ENCODE results near the gene OTOR. TPM values are rescaled to one million over a fixed set of nuclear protein-coding genes. Genes with fewer than 3 reads are reported as not detected.

The OTOR gene
- total RNA-seq, 1 donor from 2014 or later, result not detected

GRCh38 chr20:16761305-16761829, 13.2 kb downstream of the OTOR start:
- Histone ChIP-seq H3K4me3 (ENCODE audit: low read depth, low read length) (no peak overlapping the region), H3K27me3 (ENCODE audit: control insufficient read depth, insufficient read depth, low read length) (peaks cover 3% of the 10 kb centered on the region), H3K36me3 (ENCODE audit: control insufficient read depth, insufficient read depth, low read length) (no peaks in the 10 kb centered on the region)
- peak; percentile 67 for TF ChIP-seq CTCF (IDR thresholded peaks at IDR 0.05; ENCODE audit: insufficient read depth, low read length, poor library complexity, severe bottlenecking)
- peak; percentile 19 for DNase-seq (ENCODE audit: low read depth)

GRCh38 chr20:16764560-16764959, 16.4 kb downstream of the OTOR start:
- H3K4me3 ChIP-seq (ENCODE audit: low read depth, low read length), result no peak overlapping the region
- H3K27me3 ChIP-seq (ENCODE audit: control insufficient read depth, insufficient read depth, low read length), result peaks cover 3% of the 10 kb centered on the region
- no peak for DNase-seq (ENCODE audit: low read depth)
- no peaks in the 10 kb centered on the region for H3K36me3 ChIP-seq (ENCODE audit: control insufficient read depth, insufficient read depth, low read length)
- TF ChIP-seq CTCF (IDR thresholded peaks at IDR 0.05; ENCODE audit: insufficient read depth, low read length, poor library complexity, severe bottlenecking), result no peak

- H3K27me3 ChIP-seq (ENCODE audit: control insufficient read depth, insufficient read depth, low read length), result peaks cover 2% of the 10 kb centered on the region
- DNase-seq (ENCODE audit: low read depth), result no peak
Observed at GRCh38 chr20:16771213-16771612, 23.1 kb downstream of the OTOR start.

GRCh38 chr20:16775961-16776360, 27.8 kb downstream of the OTOR start:
- peaks cover 2% of the 10 kb centered on the region for H3K27me3 ChIP-seq (ENCODE audit: control insufficient read depth, insufficient read depth, low read length)
- H3K36me3 ChIP-seq (ENCODE audit: control insufficient read depth, insufficient read depth, low read length), result no peaks in the 10 kb centered on the region
- DNase-seq (ENCODE audit: low read depth), result no peak
- TF ChIP-seq CTCF (IDR thresholded peaks at IDR 0.05; ENCODE audit: insufficient read depth, low read length, poor library complexity, severe bottlenecking), result no peak
- no peak overlapping the region for H3K4me3 ChIP-seq (ENCODE audit: low read depth, low read length)

More at GRCh38 chr20:16771213-16771612, 23.1 kb downstream of the OTOR start:
- no peaks in the 10 kb centered on the region for H3K36me3 ChIP-seq (ENCODE audit: control insufficient read depth, insufficient read depth, low read length)
- no peak overlapping the region for H3K4me3 ChIP-seq (ENCODE audit: low read depth, low read length)
- no peak for TF ChIP-seq CTCF (IDR thresholded peaks at IDR 0.05; ENCODE audit: insufficient read depth, low read length, poor library complexity, severe bottlenecking)

- Histone ChIP-seq H3K27me3 (ENCODE audit: control insufficient read depth, insufficient read depth, low read length) (peaks cover 2% of the 10 kb centered on the region), H3K4me3 (ENCODE audit: low read depth, low read length) (no peak overlapping the region), H3K36me3 (ENCODE audit: control insufficient read depth, insufficient read depth, low read length) (no peaks in the 10 kb centered on the region)
- no peak for DNase-seq (ENCODE audit: low read depth)
- no peak for TF ChIP-seq CTCF (IDR thresholded peaks at IDR 0.05; ENCODE audit: insufficient read depth, low read length, poor library complexity, severe bottlenecking)
Observed at GRCh38 chr20:16777126-16777525, 29.0 kb downstream of the OTOR start.

- TF ChIP-seq CTCF (IDR thresholded peaks at IDR 0.05; ENCODE audit: insufficient read depth, low read length, poor library complexity, severe bottlenecking), result no peak
- Histone ChIP-seq H3K36me3 (ENCODE audit: control insufficient read depth, insufficient read depth, low read length) (no peaks in the 10 kb centered on the region), H3K27me3 (ENCODE audit: control insufficient read depth, insufficient read depth, low read length) (peaks cover 2% of the 10 kb centered on the region)
Observed at GRCh38 chr20:16778159-16778558, 30.0 kb downstream of the OTOR start.

More at GRCh38 chr20:16778159-16778558, 30.0 kb downstream of the OTOR start:
- no peak overlapping the region for H3K4me3 ChIP-seq (ENCODE audit: low read depth, low read length)
- no peak for DNase-seq (ENCODE audit: low read depth)

Data from kidney epithelial cell (primary cell).